Prostate gland (tissue), 2 donors: ENCODE measurements around the gene TRAPPC3. TPM values are rescaled to one million over a fixed set of nuclear protein-coding genes. Genes with fewer than 3 reads are reported as not detected.

Experiments used
- DNase-seq: peaks from one replicate; pipeline ENCODE4 v3.0.0-alpha.2; 2019; ENCODE audit warnings: low spot score
- H3K27ac ChIP-seq, 2 donors: fragments of 200-600 bp; sonication (generic); 2 replicates each; pipeline ENCODE4 v1.5.1; 2017 to 2019
- H3K27me3 ChIP-seq: fragments of 200-600 bp; sonication (generic); replicated peaks from 2 replicates; pipeline ENCODE4 v1.5.1; 2019; ENCODE audit not compliant: insufficient read depth
- H3K36me3 ChIP-seq, 2 donors: fragments of 200-600 bp; sonication (generic); 1 replicate in 1 of 2; 2 replicates in 1 of 2; pipeline versions ENCODE4 v1.5.1 to v1.8.1; 2017 to 2019
- H3K4me1 ChIP-seq: fragments of 200-600 bp; sonication (generic); replicated peaks from 2 replicates; pipeline ENCODE4 v1.5.1; 2019
- H3K4me3 ChIP-seq, 2 donors: fragments of 200-600 bp; sonication (generic); 2 replicates each; pipeline ENCODE4 v1.5.1; 2017 to 2019
- H3K9me3 ChIP-seq: fragments of 200-600 bp; sonication (generic); 2 replicates; pipeline ENCODE4 v1.5.1; 2017
- POLR2A ChIP-seq: fragments of 450-650 bp; IDR thresholded peaks from one replicate; pipeline ENCODE4 v1.6.1; 2016; ENCODE audit warnings: antibody characterized with exemption, mild to moderate bottlenecking
- POLR2AphosphoS5 ChIP-seq: sonication (generic); formaldehyde crosslinking; IDR thresholded peaks from one replicate; pipeline ENCODE4 v1.6.1; 2017; ENCODE audit warnings: antibody characterized with exemption
- WGBS: methylation state at CpG from one replicate; pipeline ENCODE4 v1.1.5; 2018; 5-methylcytosine and 5-hydroxymethylcytosine counted together
- intact Hi-C: fragments of 100-400 bp; cut with DNase I; formaldehyde crosslinking; loops from one replicate; pipeline ENCODE4 v1.14.2; 2022
- total RNA-seq, 2 donors: library from RNA; depleted of rRNA; stranded (reverse); fragments of >200 nt; gene quantifications; one replicate each; pipeline ENCODE4 v1.1.0, GENCODE V29; 2016
- TF ChIP-seq, protein P1 (sequence below), 4 experiments: fragments of 200-600 bp in 2 of 4; fragments of 450-650 bp in 2 of 4; sonication (generic) in 2 of 4; IDR thresholded peaks; 1 replicate in 3 of 4; 2 replicates in 1 of 4; pipeline ENCODE4 v1.5.1; 2016 to 2019; ENCODE audit warnings: antibody characterized with exemption in 4 of 4, mild to moderate bottlenecking in 2 of 4, moderate library complexity in 2 of 4

The TRAPPC3 gene
- total RNA-seq, 2 donors from 2014 or later: 90.0 to 92.5 TPM

DNA sequence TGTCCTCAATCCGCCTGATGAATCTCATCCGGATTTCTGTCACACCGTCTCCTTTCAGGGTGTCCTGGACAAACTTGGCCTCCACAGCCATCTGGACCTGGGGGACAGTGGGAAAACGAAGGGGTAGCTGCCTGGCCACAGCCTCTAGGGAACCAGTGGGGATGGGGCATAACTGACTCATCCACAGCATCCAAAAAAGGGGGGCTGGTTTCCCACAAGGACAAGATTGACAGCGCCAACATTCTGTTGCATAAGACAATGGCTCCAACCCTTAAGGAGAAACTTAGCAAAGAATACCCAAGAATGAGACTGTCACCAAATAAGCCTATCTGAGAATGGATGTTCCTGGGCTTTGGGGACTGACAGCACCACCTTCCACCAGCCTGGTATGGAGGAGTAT lies 12.1 kb downstream of the TRAPPC3 start:
- TF ChIP-seq POLR2A: no peak
- TF ChIP-seq, protein P1, sequence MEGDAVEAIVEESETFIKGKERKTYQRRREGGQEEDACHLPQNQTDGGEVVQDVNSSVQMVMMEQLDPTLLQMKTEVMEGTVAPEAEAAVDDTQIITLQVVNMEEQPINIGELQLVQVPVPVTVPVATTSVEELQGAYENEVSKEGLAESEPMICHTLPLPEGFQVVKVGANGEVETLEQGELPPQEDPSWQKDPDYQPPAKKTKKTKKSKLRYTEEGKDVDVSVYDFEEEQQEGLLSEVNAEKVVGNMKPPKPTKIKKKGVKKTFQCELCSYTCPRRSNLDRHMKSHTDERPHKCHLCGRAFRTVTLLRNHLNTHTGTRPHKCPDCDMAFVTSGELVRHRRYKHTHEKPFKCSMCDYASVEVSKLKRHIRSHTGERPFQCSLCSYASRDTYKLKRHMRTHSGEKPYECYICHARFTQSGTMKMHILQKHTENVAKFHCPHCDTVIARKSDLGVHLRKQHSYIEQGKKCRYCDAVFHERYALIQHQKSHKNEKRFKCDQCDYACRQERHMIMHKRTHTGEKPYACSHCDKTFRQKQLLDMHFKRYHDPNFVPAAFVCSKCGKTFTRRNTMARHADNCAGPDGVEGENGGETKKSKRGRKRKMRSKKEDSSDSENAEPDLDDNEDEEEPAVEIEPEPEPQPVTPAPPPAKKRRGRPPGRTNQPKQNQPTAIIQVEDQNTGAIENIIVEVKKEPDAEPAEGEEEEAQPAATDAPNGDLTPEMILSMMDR (IDR thresholded peaks at IDR 0.05): no peak
- Histone ChIP-seq H3K9me3 (no peaks in the 10 kb centered on the region), H3K36me3 (no peaks in the 10 kb centered on the region), H3K27ac (peak overlapping the region in 1 of 2 donors; percentile 55), H3K4me3 (no peak overlapping the region), H3K4me1 (no peaks in the 10 kb centered on the region), H3K27me3 (no peaks in the 10 kb centered on the region)
- DNase-seq: no peak
- intact Hi-C loops: no loop called here
- WGBS: 73% methylated on average over 5 of the region's 5 CpGs

DNA sequence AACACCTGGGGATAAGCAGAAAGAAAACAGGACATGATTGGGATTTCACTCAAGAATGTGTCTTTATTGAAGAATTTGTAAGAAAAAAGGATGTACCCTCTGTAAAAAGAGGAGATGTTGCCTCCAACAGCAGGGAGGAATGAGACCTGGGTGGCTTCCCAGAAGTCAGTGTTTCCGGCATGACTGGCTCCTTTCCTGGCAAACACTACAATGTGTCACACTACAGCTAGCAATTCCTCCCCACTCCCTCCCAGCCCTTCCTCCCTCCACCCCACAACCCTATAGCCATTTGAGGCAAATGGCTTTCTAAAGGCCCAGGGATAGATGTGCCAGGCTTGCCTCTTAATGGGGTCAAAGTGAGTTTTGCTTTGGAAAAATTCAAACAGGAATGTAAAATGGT lies 12.8 kb downstream of the TRAPPC3 start:
- H3K4me1 ChIP-seq: no peaks in the 10 kb centered on the region
- DNase-seq: peak; percentile 77
- WGBS: 6% methylated on average over 1 of the region's 1 CpG

DNA sequence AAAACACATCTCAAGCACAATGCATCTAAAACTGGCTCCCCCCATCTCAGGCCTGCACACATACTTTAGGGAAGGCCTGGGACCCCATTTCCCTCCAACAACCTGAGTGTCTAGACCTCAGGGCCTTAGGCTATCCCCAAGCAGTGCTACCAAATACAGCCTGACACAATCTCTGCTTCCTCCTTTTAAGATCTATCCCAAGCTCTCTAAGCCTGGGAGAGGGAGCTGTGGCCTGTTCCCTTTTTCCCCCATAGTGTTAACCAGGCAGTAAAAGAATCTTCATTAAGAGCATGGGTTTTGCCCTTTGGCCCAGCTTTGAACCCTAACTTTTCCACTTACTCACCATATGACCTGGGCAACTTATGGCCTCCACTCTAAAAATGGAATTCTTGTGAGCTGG lies 13.5 kb downstream of the TRAPPC3 start:
- Histone ChIP-seq H3K27me3 (no peaks in the 10 kb centered on the region), H3K4me1 (no peaks in the 10 kb centered on the region), H3K27ac (peak overlapping the region; percentile 10 to 55), H3K4me3 (no peak overlapping the region), H3K9me3 (no peaks in the 10 kb centered on the region), H3K36me3 (no peaks in the 10 kb centered on the region)
- TF ChIP-seq POLR2AphosphoS5: no peak
- no peak for TF ChIP-seq POLR2A
- TF ChIP-seq, protein P1 (IDR thresholded peaks at IDR 0.05): no peak
- no peak for DNase-seq
- intact Hi-C loops: no loop called here

More for the DNA sequence above, 12.8 kb downstream of the TRAPPC3 start:
- intact Hi-C loops: no loop called here
- Histone ChIP-seq H3K27me3 (no peaks in the 10 kb centered on the region), H3K9me3 (no peaks in the 10 kb centered on the region), H3K4me3 (no peak overlapping the region), H3K27ac (peak overlapping the region; percentile 10 to 55), H3K36me3 (no peaks in the 10 kb centered on the region)
- TF ChIP-seq, protein P1 (IDR thresholded peaks at IDR 0.05): no peak
- peak; percentile 64 for TF ChIP-seq POLR2AphosphoS5

DNA sequence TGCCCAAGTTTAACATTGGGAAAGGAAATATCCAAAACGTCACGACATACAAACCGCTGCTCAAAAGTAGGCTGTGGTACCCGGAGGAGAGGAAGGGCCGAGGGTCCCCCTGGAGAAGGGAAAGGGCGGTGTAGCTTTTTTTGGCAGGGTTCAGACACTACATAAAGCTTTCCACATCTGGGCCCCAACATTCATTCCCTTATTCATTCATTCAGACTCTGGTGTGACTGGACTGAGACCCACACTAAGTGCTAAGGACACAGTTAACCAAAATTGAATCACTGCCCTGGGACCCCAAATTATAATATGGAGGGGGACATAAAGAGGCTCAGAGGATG lies 14.0 kb downstream of the TRAPPC3 start:
- H3K9me3 ChIP-seq: no peaks in the 10 kb centered on the region
- no peak overlapping the region for H3K4me3 ChIP-seq
- no peaks in the 10 kb centered on the region for H3K27me3 ChIP-seq
- TF ChIP-seq, protein P1 (IDR thresholded peaks at IDR 0.05): no peak
- TF ChIP-seq POLR2AphosphoS5 (no peak), POLR2A (no peak)
- H3K4me1 ChIP-seq: no peaks in the 10 kb centered on the region
- 61% methylated on average over 6 of the region's 6 CpGs for WGBS
- DNase-seq: no peak
- peak overlapping the region; percentile 10 to 55 for H3K27ac ChIP-seq
- no peaks in the 10 kb centered on the region for H3K36me3 ChIP-seq
- intact Hi-C loops: no loop called here

DNA sequence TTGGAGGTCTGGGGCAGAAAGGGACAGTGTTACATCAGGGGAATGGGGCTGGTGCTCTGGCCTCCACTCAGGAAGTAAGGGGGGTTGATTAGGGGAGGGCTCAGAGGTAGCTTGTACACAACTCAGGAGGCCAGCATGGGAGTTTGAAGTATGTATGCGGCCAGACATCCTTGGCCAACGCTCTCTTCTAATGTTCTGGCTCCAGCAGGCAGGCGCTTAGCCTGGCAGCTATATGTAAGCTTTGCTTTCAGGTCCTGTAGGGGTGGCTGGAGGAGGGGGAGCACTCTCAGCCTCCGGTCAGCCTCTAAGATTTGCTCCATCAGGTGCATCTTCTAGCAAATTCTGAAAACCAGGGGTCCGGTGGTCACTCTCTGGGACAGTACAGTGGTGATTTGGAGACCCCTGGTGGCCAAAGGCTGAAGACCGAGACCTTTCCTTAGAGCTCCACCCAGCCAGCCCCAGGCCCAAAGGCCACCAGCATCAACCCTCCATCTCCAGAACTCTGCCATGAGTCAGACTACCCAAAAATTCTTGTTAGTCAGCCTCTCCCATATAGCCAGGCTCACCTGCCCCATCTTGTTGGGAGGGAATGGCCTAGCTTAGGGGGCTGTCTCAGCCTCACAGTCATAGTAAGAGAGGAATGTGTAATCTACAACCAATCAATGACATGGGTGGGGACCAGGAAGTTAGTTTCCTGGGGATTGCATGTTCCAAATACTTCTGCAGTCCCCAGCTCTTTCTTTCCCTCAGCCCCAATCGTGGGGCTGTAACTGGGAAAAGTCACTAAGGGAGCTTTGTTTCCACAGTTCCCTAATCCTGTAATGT lies 14.6 kb downstream of the TRAPPC3 start:
- Histone ChIP-seq H3K27ac (peak overlapping the region; percentile 10 to 55), H3K4me1 (no peaks in the 10 kb centered on the region), H3K9me3 (no peaks in the 10 kb centered on the region), H3K4me3 (no peak overlapping the region), H3K36me3 (no peaks in the 10 kb centered on the region), H3K27me3 (no peaks in the 10 kb centered on the region)
- intact Hi-C loops: loop anchor here (1.0 kb wide), 1 partner anchor 35 kb away; no protein-coding TSS in a partner anchor
- TF ChIP-seq POLR2AphosphoS5 (no peak), POLR2A (no peak)
- TF ChIP-seq, protein P1 (IDR thresholded peaks at IDR 0.05): peak in 3 of 4 experiments; percentile 64 to 77 (median 65)
- no peak for DNase-seq
- WGBS: 62% methylated on average over 7 of the region's 7 CpGs
